ENCODE data around the gene OR2A12. TPM values are rescaled to one million over a fixed set of nuclear protein-coding genes. Genes with fewer than 3 reads are reported as not detected.

The OR2A12 gene
- total and polyA plus RNA-seq, 2 of the 13 experiments (the other 11 are each of a cell fraction or from before 2014, with no cell fraction given), result 0.18 TPM; not detected in 1

DNA sequence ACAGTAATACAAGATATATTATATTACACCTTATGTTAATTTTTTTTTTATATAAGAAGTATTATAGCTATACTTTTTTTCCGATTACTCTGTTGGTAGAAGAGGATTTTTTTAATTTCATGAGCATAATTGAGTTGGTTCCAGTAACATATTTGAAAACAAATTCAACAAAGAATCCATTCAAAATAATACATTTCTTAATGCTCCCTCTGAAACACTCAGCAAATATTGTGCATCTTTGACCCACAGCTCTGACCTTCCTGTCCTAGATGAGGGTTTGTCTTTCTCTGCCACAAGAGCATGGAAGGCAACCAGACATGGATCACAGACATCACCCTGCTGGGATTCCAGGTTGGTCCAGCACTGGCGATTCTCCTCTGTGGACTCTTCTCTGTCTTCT is 23.2 kb downstream of the OR2A12 start, which contains the start of gene OR2A2:
Gene OR2A2, plus strand, starts transcription at position 301 of the 400 bp plus-strand sequence. Its CDS starts 0 bp downstream, at position 301.
- FAIRE-seq (no peak), ATAC-seq (no peak), DNase-seq (ENCODE audit: low spot score) (no peak)
- H3K36me3 ChIP-seq (replicated peaks in 1 of 2; ENCODE audit: control insufficient read depth in 1 of 2, insufficient read depth in 2 of 2, low read length in 2 of 2), result no peaks in the 10 kb centered on the region
- H3K9ac ChIP-seq (ENCODE audit: insufficient read depth, low read depth, low read length), result no peak within 1 kb of the TSS
- no peak within 1 kb of the TSS for H2AFZ ChIP-seq (ENCODE audit: low read length)
- BruUV-seq (replicated peaks), result no TSS peak
- H3K4me3 ChIP-seq (replicated peaks in 1 of 3; ENCODE audit: insufficient read depth in 1 of 3, low read depth in 2 of 3, low read length in 3 of 3), result no peak within 1 kb of the TSS
- no peaks in the 10 kb centered on the region for H3K79me2 ChIP-seq (ENCODE audit: insufficient read depth, low read length)
- no peak within 1 kb of the TSS for H3K27ac ChIP-seq (ENCODE audit: extremely low read length, insufficient read depth, low read length)
- ChIA-PET POLR2A (no interaction called here), CTCF (ENCODE audit: low intra/inter-chr PET ratio, low total read pairs) (no interaction called here)
- no peaks in the 10 kb centered on the region for H3K4me1 ChIP-seq (ENCODE audit: insufficient read depth, low read length)
- in situ Hi-C loops (cut with HindIII; ENCODE audit: extremely low pct_ligation_motif_present, low pct_unique_long_range_greater_than_20kb), result no loop called here
- no peak within 1 kb of the TSS for H3K4me2 ChIP-seq (ENCODE audit: low read depth, low read length)
- H3K9me3 ChIP-seq (ENCODE audit: low read length), result no peaks in the 10 kb centered on the region
- intact Hi-C loops (cut with micrococcal nuclease; ENCODE audit: unreplicated experiment), result no loop called here
- TF ChIP-seq NR2F1 (CRISPR knock-in tag; IDR thresholded peaks at IDR 0.05), result no peak
- TF ChIP-seq, protein P1, sequence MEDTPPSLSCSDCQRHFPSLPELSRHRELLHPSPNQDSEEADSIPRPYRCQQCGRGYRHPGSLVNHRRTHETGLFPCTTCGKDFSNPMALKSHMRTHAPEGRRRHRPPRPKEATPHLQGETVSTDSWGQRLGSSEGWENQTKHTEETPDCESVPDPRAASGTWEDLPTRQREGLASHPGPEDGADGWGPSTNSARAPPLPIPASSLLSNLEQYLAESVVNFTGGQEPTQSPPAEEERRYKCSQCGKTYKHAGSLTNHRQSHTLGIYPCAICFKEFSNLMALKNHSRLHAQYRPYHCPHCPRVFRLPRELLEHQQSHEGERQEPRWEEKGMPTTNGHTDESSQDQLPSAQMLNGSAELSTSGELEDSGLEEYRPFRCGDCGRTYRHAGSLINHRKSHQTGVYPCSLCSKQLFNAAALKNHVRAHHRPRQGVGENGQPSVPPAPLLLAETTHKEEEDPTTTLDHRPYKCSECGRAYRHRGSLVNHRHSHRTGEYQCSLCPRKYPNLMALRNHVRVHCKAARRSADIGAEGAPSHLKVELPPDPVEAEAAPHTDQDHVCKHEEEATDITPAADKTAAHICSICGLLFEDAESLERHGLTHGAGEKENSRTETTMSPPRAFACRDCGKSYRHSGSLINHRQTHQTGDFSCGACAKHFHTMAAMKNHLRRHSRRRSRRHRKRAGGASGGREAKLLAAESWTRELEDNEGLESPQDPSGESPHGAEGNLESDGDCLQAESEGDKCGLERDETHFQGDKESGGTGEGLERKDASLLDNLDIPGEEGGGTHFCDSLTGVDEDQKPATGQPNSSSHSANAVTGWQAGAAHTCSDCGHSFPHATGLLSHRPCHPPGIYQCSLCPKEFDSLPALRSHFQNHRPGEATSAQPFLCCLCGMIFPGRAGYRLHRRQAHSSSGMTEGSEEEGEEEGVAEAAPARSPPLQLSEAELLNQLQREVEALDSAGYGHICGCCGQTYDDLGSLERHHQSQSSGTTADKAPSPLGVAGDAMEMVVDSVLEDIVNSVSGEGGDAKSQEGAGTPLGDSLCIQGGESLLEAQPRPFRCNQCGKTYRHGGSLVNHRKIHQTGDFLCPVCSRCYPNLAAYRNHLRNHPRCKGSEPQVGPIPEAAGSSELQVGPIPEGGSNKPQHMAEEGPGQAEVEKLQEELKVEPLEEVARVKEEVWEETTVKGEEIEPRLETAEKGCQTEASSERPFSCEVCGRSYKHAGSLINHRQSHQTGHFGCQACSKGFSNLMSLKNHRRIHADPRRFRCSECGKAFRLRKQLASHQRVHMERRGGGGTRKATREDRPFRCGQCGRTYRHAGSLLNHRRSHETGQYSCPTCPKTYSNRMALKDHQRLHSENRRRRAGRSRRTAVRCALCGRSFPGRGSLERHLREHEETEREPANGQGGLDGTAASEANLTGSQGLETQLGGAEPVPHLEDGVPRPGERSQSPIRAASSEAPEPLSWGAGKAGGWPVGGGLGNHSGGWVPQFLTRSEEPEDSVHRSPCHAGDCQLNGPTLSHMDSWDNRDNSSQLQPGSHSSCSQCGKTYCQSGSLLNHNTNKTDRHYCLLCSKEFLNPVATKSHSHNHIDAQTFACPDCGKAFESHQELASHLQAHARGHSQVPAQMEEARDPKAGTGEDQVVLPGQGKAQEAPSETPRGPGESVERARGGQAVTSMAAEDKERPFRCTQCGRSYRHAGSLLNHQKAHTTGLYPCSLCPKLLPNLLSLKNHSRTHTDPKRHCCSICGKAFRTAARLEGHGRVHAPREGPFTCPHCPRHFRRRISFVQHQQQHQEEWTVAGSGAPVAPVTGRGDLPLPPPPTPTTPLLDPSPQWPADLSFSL (CRISPR knock-in tag; IDR thresholded peaks at IDR 0.05), result no peak
- TF ChIP-seq, protein P2, sequence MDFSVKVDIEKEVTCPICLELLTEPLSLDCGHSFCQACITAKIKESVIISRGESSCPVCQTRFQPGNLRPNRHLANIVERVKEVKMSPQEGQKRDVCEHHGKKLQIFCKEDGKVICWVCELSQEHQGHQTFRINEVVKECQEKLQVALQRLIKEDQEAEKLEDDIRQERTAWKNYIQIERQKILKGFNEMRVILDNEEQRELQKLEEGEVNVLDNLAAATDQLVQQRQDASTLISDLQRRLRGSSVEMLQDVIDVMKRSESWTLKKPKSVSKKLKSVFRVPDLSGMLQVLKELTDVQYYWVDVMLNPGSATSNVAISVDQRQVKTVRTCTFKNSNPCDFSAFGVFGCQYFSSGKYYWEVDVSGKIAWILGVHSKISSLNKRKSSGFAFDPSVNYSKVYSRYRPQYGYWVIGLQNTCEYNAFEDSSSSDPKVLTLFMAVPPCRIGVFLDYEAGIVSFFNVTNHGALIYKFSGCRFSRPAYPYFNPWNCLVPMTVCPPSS (IDR thresholded peaks at IDR 0.05), result no peak
- no peak for TF ChIP-seq NFE2 (CRISPR knock-in tag; IDR thresholded peaks at IDR 0.05)
- TF ChIP-seq IKZF4 (CRISPR knock-in tag; IDR thresholded peaks at IDR 0.05; ENCODE audit: borderline replicate concordance, low read depth, not compliant biosample characterization), result no peak
- no peak for TF ChIP-seq SKI (IDR thresholded peaks at IDR 0.05; ENCODE audit: partially characterized antibody)
- TF ChIP-seq, protein P3, sequence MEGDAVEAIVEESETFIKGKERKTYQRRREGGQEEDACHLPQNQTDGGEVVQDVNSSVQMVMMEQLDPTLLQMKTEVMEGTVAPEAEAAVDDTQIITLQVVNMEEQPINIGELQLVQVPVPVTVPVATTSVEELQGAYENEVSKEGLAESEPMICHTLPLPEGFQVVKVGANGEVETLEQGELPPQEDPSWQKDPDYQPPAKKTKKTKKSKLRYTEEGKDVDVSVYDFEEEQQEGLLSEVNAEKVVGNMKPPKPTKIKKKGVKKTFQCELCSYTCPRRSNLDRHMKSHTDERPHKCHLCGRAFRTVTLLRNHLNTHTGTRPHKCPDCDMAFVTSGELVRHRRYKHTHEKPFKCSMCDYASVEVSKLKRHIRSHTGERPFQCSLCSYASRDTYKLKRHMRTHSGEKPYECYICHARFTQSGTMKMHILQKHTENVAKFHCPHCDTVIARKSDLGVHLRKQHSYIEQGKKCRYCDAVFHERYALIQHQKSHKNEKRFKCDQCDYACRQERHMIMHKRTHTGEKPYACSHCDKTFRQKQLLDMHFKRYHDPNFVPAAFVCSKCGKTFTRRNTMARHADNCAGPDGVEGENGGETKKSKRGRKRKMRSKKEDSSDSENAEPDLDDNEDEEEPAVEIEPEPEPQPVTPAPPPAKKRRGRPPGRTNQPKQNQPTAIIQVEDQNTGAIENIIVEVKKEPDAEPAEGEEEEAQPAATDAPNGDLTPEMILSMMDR (CRISPR knock-in tag; IDR thresholded peaks at IDR 0.05), result no peak
- H4K20me1 ChIP-seq (ENCODE audit: insufficient read depth, low read length), result no peaks in the 10 kb centered on the region
- 0% methylated on average over 2 of the region's 2 CpGs for WGBS (ENCODE audit: low lambda C conversion rate)
- H3K27me3 ChIP-seq (ENCODE audit: control insufficient read depth in 1 of 2, insufficient read depth in 2 of 2, low read length in 2 of 2), result no peaks in the 10 kb centered on the region
